A172 (cell line): ENCODE data around the gene HES1. TPM values are rescaled to one million over a fixed set of nuclear protein-coding genes. Genes with fewer than 3 reads are reported as not detected.

Source experiments
- DNase-seq: peaks from one replicate; pipeline ENCODE4 v3.0.0-alpha.2; 2015; ENCODE audit warnings: low spot score
- total RNA-seq: library from RNA; depleted of rRNA; stranded (reverse); fragments of >200 nt; shearing (Covaris generic); gene quantifications from 2 replicates; pipeline ENCODE4 v1.2.3, GENCODE V29; 2014

The HES1 gene
- total RNA-seq, 1 experiment from 2014 or later: 3.1 TPM

- DNase-seq: no peak
Measured at GRCh38 chr3:194166682-194167479, 30.9 kb downstream of the HES1 start.

- no peak for DNase-seq
Measured at GRCh38 chr3:194167480-194168282, 31.7 kb downstream of the HES1 start.

- no peak for DNase-seq
Measured at GRCh38 chr3:194168994-194169393, 33.0 kb downstream of the HES1 start.

GRCh38 chr3:194169595-194169994, 33.6 kb downstream of the HES1 start:
- no peak for DNase-seq

- no peak for DNase-seq
Measured at GRCh38 chr3:194170793-194171192, 34.8 kb downstream of the HES1 start.

- DNase-seq: no peak
Measured at GRCh38 chr3:194174406-194174805, 38.5 kb downstream of the HES1 start.

- DNase-seq: no peak
Measured at GRCh38 chr3:194174980-194175379, 39.0 kb downstream of the HES1 start.

GRCh38 chr3:194176274-194176991, 40.5 kb downstream of the HES1 start:
- no peak for DNase-seq

GRCh38 chr3:194177141-194177540, 41.2 kb downstream of the HES1 start:
- DNase-seq: no peak

- no peak for DNase-seq
Measured at GRCh38 chr3:194178128-194178527, 42.2 kb downstream of the HES1 start.

- no peak for DNase-seq
Measured at GRCh38 chr3:194178669-194179068, 42.7 kb downstream of the HES1 start.

GRCh38 chr3:194180570-194180969, 44.6 kb downstream of the HES1 start:
- no peak for DNase-seq

GRCh38 chr3:194181612-194182529, 45.9 kb downstream of the HES1 start:
- DNase-seq: no peak

GRCh38 chr3:194183271-194183670, 47.3 kb downstream of the HES1 start:
- no peak for DNase-seq

GRCh38 chr3:194184265-194184751, 48.4 kb downstream of the HES1 start:
- no peak for DNase-seq

- no peak for DNase-seq
Measured at GRCh38 chr3:194184801-194185200, 48.9 kb downstream of the HES1 start.

- no peak for DNase-seq
Measured at GRCh38 chr3:194185221-194185620, 49.3 kb downstream of the HES1 start.

GRCh38 chr3:194187233-194187944, 51.4 kb downstream of the HES1 start:
- DNase-seq: no peak
